Calu3 (cell line): ENCODE data around the gene PLAU. TPM values are rescaled to one million over a fixed set of nuclear protein-coding genes. Genes with fewer than 3 reads are reported as not detected.
"Not testable (repeated sequence)": the region's sequence is repeated elsewhere in the genome, so short reads cannot be mapped to it uniquely, and the experiment has no call there.

ENCODE experiments used
- BruUV-seq: library from RNA; stranded (reverse); fragments of 400-500 nt; replicated peaks from 2 replicates; lab custom pipeline; 2021; lab: Mats Ljungman, UMichigan
- CTCF ChIA-PET: fragments of 300-600 bp; sonication (Branson Sonifier 250); formaldehyde crosslinking; loops from one replicate; lab custom pipeline; 2022; ENCODE audit warnings: antibody characterized with exemption; lab: Charles Lee
- DNase-seq: peaks from one replicate; pipeline ENCODE4 v3.0.0; 2022
- H3K27ac Mint-ChIP-seq: one replicate; pipeline ENCODE4 v1.8.0; 2022; ENCODE audit warnings: mixed read lengths; ENCODE audit not compliant: unreplicated experiment
- H3K27me3 Mint-ChIP-seq: one replicate; pipeline ENCODE4 v1.8.0; 2022; ENCODE audit warnings: mixed read lengths; ENCODE audit not compliant: unreplicated experiment
- H3K36me3 Mint-ChIP-seq: one replicate; pipeline ENCODE4 v1.8.0; 2022; ENCODE audit warnings: mild to moderate bottlenecking, moderate library complexity, mixed read lengths; ENCODE audit not compliant: insufficient read depth, unreplicated experiment
- H3K4me1 Mint-ChIP-seq: one replicate; pipeline ENCODE4 v1.8.0; 2022; ENCODE audit warnings: mild to moderate bottlenecking, low read depth, mixed read lengths; ENCODE audit not compliant: unreplicated experiment
- H3K4me3 Mint-ChIP-seq: one replicate; pipeline ENCODE4 v1.8.0; 2022; ENCODE audit warnings: mild to moderate bottlenecking, low read depth, moderate library complexity, mixed read lengths; ENCODE audit not compliant: unreplicated experiment
- H3K9me3 Mint-ChIP-seq: one replicate; pipeline ENCODE4 v1.8.0; 2022; ENCODE audit warnings: low read depth, mixed read lengths; ENCODE audit not compliant: unreplicated experiment
- intact Hi-C: fragments of 100-400 bp; cut with micrococcal nuclease; formaldehyde crosslinking; loops from one replicate; pipeline ENCODE4 v1.10.0; 2022; ENCODE audit not compliant: unreplicated experiment
- total RNA-seq: library from RNA; stranded (reverse); gene quantifications from 2 replicates; pipeline ENCODE4 v1.2.3, GENCODE V29; 2022
- TF ChIP-seq, protein P1 (sequence below): fragments of 200-600 bp; IDR thresholded peaks from one replicate; pipeline ENCODE4 v1.8.0; 2022; ENCODE audit warnings: antibody characterized with exemption; ENCODE audit not compliant: unreplicated experiment

PLAU gene
- total RNA-seq, 1 experiment from 2014 or later: 706 TPM

DNA sequence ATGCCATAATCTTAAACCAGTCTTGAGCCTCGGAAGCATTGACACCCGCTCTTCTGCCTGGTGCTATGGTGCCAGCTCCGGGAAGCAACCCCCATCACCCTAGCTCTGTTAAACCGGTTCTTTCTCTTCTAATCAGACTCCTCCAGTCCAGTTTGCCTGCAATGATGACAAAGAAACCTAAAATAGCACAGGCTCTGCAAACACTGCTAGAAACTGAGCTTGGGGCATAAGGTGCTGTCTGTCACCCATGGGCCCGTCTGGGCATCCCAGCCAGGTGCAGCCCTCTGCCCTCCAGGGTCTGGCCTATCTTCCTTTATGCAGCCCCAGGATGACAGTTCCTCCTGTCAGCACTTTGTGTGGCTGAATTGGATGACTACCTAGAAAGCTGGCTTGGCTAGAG is 22.4 kb upstream of the PLAU start:
- intact Hi-C loops: loop anchor here (1.0 to 5.0 kb wide), 2 partner anchors 11 to 169 kb away; no protein-coding TSS in a partner anchor
- peaks cover 19% of the 10 kb centered on the region for H3K36me3 Mint-ChIP-seq
- H3K9me3 Mint-ChIP-seq: no peaks in the 10 kb centered on the region
- DNase-seq: peak; percentile 74
- CTCF ChIA-PET: interaction anchor here (0.6 to 5.6 kb wide), 16 partner anchors 9 to 215 kb away, joined by 3 to 98 read pairs (median 10); partner anchors contain the start of gene PLAU
- peaks cover 64% of the 10 kb centered on the region for H3K4me1 Mint-ChIP-seq
- H3K27ac Mint-ChIP-seq: peak overlapping the region; percentile 95
- H3K27me3 Mint-ChIP-seq: no peaks in the 10 kb centered on the region
- H3K4me3 Mint-ChIP-seq: peak overlapping the region; percentile 58
- TF ChIP-seq, protein P1, sequence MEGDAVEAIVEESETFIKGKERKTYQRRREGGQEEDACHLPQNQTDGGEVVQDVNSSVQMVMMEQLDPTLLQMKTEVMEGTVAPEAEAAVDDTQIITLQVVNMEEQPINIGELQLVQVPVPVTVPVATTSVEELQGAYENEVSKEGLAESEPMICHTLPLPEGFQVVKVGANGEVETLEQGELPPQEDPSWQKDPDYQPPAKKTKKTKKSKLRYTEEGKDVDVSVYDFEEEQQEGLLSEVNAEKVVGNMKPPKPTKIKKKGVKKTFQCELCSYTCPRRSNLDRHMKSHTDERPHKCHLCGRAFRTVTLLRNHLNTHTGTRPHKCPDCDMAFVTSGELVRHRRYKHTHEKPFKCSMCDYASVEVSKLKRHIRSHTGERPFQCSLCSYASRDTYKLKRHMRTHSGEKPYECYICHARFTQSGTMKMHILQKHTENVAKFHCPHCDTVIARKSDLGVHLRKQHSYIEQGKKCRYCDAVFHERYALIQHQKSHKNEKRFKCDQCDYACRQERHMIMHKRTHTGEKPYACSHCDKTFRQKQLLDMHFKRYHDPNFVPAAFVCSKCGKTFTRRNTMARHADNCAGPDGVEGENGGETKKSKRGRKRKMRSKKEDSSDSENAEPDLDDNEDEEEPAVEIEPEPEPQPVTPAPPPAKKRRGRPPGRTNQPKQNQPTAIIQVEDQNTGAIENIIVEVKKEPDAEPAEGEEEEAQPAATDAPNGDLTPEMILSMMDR: no peak
- BruUV-seq: no TSS peak

DNA sequence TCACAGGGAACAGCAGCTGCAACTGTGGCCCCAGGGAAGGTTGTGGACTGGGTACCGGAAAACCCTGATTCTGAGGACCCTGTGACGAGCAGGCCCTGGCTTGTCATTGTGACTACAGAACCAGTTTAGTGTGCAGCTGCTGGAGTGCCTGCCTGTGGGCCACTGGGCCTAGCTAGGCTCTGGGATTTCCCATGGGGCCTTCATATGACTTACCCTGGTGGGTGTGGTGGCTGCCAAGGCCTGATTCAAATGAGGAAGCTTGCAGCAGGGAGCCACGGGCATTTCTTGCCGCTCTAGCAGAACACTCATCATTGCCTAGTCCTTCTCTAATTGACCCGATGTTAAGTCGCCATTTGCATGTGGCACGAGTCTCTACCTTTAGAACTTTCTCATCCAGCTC is 21.9 kb upstream of the PLAU start:
- TF ChIP-seq, protein P1: no peak
- Mint-ChIP-seq H3K9me3 (no peaks in the 10 kb centered on the region), H3K27me3 (no peaks in the 10 kb centered on the region), H3K27ac (peak overlapping the region; percentile 95), H3K36me3 (peaks cover 19% of the 10 kb centered on the region), H3K4me1 (peaks cover 69% of the 10 kb centered on the region), H3K4me3 (peak overlapping the region; percentile 58)
- intact Hi-C loops: loop anchor here (1.0 to 5.0 kb wide), 2 partner anchors 17 to 168 kb away; no protein-coding TSS in a partner anchor
- BruUV-seq: no TSS peak
- CTCF ChIA-PET: interaction anchor here (0.6 to 5.6 kb wide), 16 partner anchors 10 to 214 kb away, joined by 3 to 98 read pairs (median 8); partner anchors contain the start of gene PLAU
- peak; percentile 85 for DNase-seq

DNA sequence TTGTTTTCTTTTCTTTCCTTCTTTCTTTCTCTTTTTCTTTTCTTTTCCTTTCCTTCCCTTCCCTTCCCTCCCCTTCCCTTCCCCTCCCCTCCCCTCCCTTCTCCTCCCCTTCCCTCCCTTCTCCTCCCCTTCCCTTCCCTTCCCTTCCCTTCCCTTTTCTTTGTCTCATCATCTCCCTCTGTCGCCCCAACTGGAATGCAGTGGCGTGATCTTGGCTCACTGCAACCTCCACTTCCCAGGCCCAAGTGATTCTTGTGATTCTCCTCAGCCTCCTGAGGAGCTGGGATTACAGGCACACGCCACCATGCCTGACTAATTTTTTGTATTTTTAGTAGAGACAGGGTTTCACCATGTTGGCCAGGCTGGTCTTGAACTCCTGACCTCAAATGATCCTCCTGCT is 21.5 kb upstream of the PLAU start:
- CTCF ChIA-PET: interaction anchor here (0.6 to 5.6 kb wide), 13 partner anchors 9 to 183 kb away, joined by 3 to 98 read pairs (median 10); partner anchors contain the start of gene PLAU
- DNase-seq, BruUV-seq, H3K9me3 Mint-ChIP-seq, H3K27me3 Mint-ChIP-seq: not testable (repeated sequence)
- H3K4me3 Mint-ChIP-seq: peak overlapping the region; percentile 58
- H3K4me1 Mint-ChIP-seq: peaks cover 73% of the 10 kb centered on the region
- H3K27ac Mint-ChIP-seq: peak overlapping the region; percentile 95
- intact Hi-C loops: loop anchor here (1.0 to 5.0 kb wide), 2 partner anchors 17 to 168 kb away; no protein-coding TSS in a partner anchor
- peaks cover 19% of the 10 kb centered on the region for H3K36me3 Mint-ChIP-seq

DNA sequence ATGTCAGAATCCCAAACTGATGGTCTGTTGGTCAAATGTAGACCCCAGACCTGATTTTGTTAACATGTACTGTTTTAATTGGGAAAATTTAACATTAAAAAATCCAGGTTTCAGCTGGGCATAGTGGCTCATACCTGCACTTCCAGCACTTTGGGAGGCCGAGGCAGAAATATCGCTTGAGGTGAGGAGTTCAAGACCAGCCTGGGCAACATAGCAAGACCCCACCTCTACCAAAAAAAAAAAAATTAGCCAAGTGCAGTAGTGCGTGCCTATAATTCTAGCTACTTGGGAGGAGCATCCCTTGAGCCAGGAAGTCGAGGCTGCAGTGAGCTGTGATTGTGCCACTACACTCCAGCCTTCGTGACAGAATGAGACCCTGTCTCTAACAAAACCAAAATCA is 20.7 kb upstream of the PLAU start:
- no TSS peak for BruUV-seq
- intact Hi-C loops: no loop called here
- TF ChIP-seq, protein P1: no peak
- CTCF ChIA-PET: interaction anchor here (1.5 to 5.6 kb wide), 5 partner anchors 12 to 50 kb away, joined by 3 to 98 read pairs (median 47); partner anchors contain the start of gene PLAU
- Mint-ChIP-seq H3K9me3 (no peaks in the 10 kb centered on the region), H3K36me3 (peaks cover 19% of the 10 kb centered on the region), H3K4me1 (peaks cover 79% of the 10 kb centered on the region), H3K4me3 (no peak overlapping the region), H3K27me3 (no peaks in the 10 kb centered on the region), H3K27ac (peak overlapping the region; percentile 95)
- no peak for DNase-seq

DNA sequence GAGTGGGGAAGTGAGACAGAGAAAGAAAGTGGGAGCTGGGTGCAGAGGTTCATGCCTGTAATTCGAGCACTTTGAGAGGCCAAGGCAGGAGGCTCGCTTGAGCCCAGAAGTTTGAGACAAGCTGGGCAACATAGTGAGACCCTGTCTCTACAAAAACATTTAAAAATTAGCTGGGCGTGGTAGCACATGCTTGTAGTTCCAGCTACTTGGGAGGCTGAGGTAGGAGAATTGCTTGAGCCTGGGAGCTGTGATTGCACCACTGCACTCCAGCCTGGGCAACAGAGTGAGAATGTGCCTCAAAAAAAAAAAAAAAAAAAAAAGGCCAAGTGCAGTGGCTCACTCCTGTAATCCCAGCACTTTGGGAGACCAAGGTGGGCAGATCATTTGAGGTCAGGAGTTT is 20.1 kb upstream of the PLAU start:
- Mint-ChIP-seq H3K4me1 (peaks cover 76% of the 10 kb centered on the region), H3K36me3 (peaks cover 19% of the 10 kb centered on the region), H3K27ac (peak overlapping the region; percentile 95)
- BruUV-seq, intact Hi-C loops, H3K4me3 Mint-ChIP-seq, H3K27me3 Mint-ChIP-seq, H3K9me3 Mint-ChIP-seq, DNase-seq: not testable (repeated sequence)
- CTCF ChIA-PET: interaction anchor here (0.6 to 5.6 kb wide), 6 partner anchors 8 to 66 kb away, joined by 4 to 51 read pairs (median 8); partner anchors contain the start of gene PLAU
